Brain microvascular endothelial cell (primary cell): Measurements from ENCODE around the gene CACNA2D4.

Source experiments
- DNase-seq: peaks from one replicate; pipeline ENCODE4 v3.0.0-alpha.2; 2020
- H3K27ac ChIP-seq: fragments of 250-450 bp; sonication (Bioruptor Pico); 2 replicates; pipeline ENCODE4 v1.5.1; 2020; ENCODE audit warnings: mild to moderate bottlenecking, moderate library complexity
- H3K27me3 ChIP-seq: fragments of 250-450 bp; sonication (Bioruptor Pico); replicated peaks from 2 replicates; pipeline ENCODE4 v1.5.1; 2020; ENCODE audit warnings: mild to moderate bottlenecking
- H3K36me3 ChIP-seq: fragments of 250-450 bp; sonication (Bioruptor Pico); replicated peaks from 2 replicates; pipeline ENCODE4 v1.5.1; 2020; ENCODE audit warnings: mild to moderate bottlenecking
- H3K4me3 ChIP-seq: 2 replicates; pipeline ENCODE4 v1.5.1; 2011; ENCODE audit warnings: low read depth, mild to moderate bottlenecking, control low read depth, low read length, moderate library complexity
- in situ Hi-C: cut with HindIII; loops from 2 replicates; pipeline ENCODE4 v1.10.0; 2017; ENCODE audit warnings: low sequenced_read_pairs, low pct_ligation_motif_present
- TF ChIP-seq, protein P1 (sequence below): IDR thresholded peaks from 2 replicates; pipeline ENCODE4 v1.5.1; 2011; ENCODE audit warnings: low read depth, mild to moderate bottlenecking, moderate library complexity, low read length, control low read depth, inconsistent platforms; ENCODE audit errors: missing control alignments

The CACNA2D4 gene

DNA sequence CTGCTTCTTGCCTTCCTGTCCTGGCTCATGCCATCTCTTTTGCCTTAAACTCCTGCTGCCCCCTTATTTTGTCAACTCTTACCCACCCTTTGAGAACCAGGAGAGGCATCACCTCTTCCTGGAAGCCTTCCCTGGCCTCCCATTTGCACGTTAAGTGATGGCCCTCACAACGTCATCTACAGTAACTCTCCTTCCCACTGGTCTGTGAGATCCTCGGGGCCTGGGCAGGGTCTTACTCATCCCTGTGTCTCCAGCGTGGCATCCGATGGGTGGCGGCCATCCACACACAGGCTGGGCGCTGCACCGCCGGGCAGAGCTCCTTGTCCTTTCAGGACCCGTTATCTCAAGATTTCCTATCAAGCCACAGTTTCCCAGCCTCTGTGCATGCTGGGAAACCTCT, 16.8 kb upstream of the CACNA2D4 start:
- TF ChIP-seq, protein P1, sequence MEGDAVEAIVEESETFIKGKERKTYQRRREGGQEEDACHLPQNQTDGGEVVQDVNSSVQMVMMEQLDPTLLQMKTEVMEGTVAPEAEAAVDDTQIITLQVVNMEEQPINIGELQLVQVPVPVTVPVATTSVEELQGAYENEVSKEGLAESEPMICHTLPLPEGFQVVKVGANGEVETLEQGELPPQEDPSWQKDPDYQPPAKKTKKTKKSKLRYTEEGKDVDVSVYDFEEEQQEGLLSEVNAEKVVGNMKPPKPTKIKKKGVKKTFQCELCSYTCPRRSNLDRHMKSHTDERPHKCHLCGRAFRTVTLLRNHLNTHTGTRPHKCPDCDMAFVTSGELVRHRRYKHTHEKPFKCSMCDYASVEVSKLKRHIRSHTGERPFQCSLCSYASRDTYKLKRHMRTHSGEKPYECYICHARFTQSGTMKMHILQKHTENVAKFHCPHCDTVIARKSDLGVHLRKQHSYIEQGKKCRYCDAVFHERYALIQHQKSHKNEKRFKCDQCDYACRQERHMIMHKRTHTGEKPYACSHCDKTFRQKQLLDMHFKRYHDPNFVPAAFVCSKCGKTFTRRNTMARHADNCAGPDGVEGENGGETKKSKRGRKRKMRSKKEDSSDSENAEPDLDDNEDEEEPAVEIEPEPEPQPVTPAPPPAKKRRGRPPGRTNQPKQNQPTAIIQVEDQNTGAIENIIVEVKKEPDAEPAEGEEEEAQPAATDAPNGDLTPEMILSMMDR = no peak
- DNase-seq = no peak
- Histone ChIP-seq H3K27ac (no peak overlapping the region), H3K27me3 (no peaks in the 10 kb centered on the region), H3K36me3 (no peaks in the 10 kb centered on the region), H3K4me3 (no peak overlapping the region)
- in situ Hi-C loops = loop anchor here (25.0 kb wide), 1 partner anchor 123 kb away; the partner anchor contains the start of gene LRTM2

DNA sequence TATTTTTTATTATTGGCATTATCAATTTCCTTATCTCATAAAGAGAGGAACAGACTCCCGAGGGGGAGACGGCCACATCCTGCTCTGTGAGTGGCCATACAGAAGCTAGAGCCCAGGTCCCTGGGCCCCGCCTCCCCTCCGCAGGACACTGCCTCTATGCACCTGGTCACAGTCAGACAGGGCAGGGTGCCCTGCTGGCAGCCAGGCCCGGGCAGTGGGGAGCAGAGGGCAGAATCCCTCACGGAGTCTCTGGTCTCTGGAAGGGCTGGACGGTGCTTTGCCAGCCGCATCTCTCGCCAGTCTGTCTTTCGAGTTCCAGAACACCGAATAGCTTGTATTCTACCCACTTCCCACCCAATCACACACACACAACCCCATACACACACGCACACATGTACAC, 16.4 kb upstream of the CACNA2D4 start:
- Histone ChIP-seq H3K27me3 (no peaks in the 10 kb centered on the region), H3K36me3 (no peaks in the 10 kb centered on the region), H3K4me3 (no peak overlapping the region), H3K27ac (no peak overlapping the region)
- TF ChIP-seq, protein P1 = no peak
- no peak for DNase-seq
- in situ Hi-C loops = loop anchor here (25.0 kb wide), 1 partner anchor 123 kb away; the partner anchor contains the start of gene LRTM2

DNA sequence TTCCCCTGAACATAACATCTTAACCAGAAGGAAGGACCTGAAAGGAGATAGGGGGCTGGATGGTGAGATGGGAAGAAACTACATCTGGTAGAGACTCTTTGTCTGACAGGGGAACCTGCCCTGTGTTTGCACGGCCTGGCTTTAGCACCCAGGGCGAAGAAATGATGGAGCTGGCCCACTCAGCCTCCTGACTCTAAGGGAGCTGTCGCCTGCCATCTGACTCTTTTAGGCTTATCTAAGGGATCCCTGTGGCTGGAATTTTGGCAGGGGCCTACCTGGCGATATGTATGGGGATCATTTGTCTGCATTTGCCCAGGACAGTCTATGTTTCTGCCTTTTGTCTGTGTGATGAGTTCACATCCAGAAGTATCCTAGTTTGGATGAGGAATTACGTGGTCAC, 15.6 kb upstream of the CACNA2D4 start:
- no peaks in the 10 kb centered on the region for H3K27me3 ChIP-seq
- H3K36me3 ChIP-seq = no peaks in the 10 kb centered on the region
- TF ChIP-seq, protein P1 = no peak
- DNase-seq = no peak
- H3K4me3 ChIP-seq = no peak overlapping the region
- H3K27ac ChIP-seq = no peak overlapping the region
- in situ Hi-C loops = loop anchor here (25.0 kb wide), 1 partner anchor 122 kb away; the partner anchor contains the start of gene LRTM2

- Histone ChIP-seq H3K36me3 (no peaks in the 10 kb centered on the region), H3K27me3 (no peaks in the 10 kb centered on the region), H3K27ac (no peak overlapping the region), H3K4me3 (no peak overlapping the region)
- DNase-seq = no peak
- TF ChIP-seq, protein P1 = no peak
- in situ Hi-C loops = loop anchor here (25.0 kb wide), 1 partner anchor 121 kb away; the partner anchor contains the start of gene LRTM2
Measured at GRCh38 chr12:1933342-1934051, 15.0 kb upstream of the CACNA2D4 start.

GRCh38 chr12:1932264-1932777, 13.9 kb upstream of the CACNA2D4 start:
- TF ChIP-seq, protein P1 = no peak
- DNase-seq = no peak

More at GRCh38 chr12:1932264-1932777, 13.9 kb upstream of the CACNA2D4 start:
- in situ Hi-C loops = loop anchor here (25.0 kb wide), 1 partner anchor 120 kb away; the partner anchor contains the start of gene LRTM2
- peaks cover 3% of the 10 kb centered on the region for H3K27me3 ChIP-seq
- H3K27ac ChIP-seq = no peak overlapping the region
- H3K4me3 ChIP-seq = no peak overlapping the region
- no peaks in the 10 kb centered on the region for H3K36me3 ChIP-seq
